GM06990 (cell line): Measurements from ENCODE around the gene ANKRD13B.
A peak's percentile ranks its signal among the peaks of the same experiment; 100 is the strongest.

Experiments
- DNase-seq: peaks from one replicate; pipeline ENCODE4 v3.0.0-alpha.2; 2011; ENCODE audit not compliant: insufficient read length; ENCODE audit errors: extremely low read depth
- H3K27me3 ChIP-seq: replicated peaks from 2 replicates; pipeline ENCODE4 v1.6.0; 2011; ENCODE audit warnings: low read length; ENCODE audit not compliant: control insufficient read depth, insufficient read depth
- H3K36me3 ChIP-seq: 2 replicates; pipeline ENCODE4 v1.5.1; 2011; ENCODE audit warnings: low read length; ENCODE audit not compliant: control insufficient read depth, insufficient read depth
- H3K4me3 ChIP-seq: replicated peaks from 2 replicates; pipeline ENCODE4 v1.5.1; 2011; ENCODE audit warnings: low read depth, mild to moderate bottlenecking, control low read depth, low read length
- CTCF ChIP-seq: IDR thresholded peaks from 2 replicates; pipeline ENCODE4 v1.5.1; 2011; ENCODE audit warnings: low read length, control low read depth, mild to moderate bottlenecking, inconsistent platforms; ENCODE audit not compliant: insufficient read depth, poor library complexity, severe bottlenecking

ANKRD13B gene

GRCh38 chr17:29567304-29567553, 25.7 kb upstream of the ANKRD13B start:
- H3K36me3 ChIP-seq: peaks cover 3% of the 10 kb centered on the region
- H3K4me3 ChIP-seq: peak overlapping the region; percentile 72
- TF ChIP-seq CTCF: no peak
- no peak for DNase-seq
- no peaks in the 10 kb centered on the region for H3K27me3 ChIP-seq

- peak overlapping the region; percentile 72 for H3K4me3 ChIP-seq
- H3K27me3 ChIP-seq: no peaks in the 10 kb centered on the region
- peak; percentile 68 for TF ChIP-seq CTCF
- H3K36me3 ChIP-seq: peaks cover 2% of the 10 kb centered on the region
- DNase-seq: peak; percentile 88
Observed at GRCh38 chr17:29567554-29568330, 25.2 kb upstream of the ANKRD13B start.

GRCh38 chr17:29568331-29569244, 24.3 kb upstream of the ANKRD13B start, which contains the start of gene TP53I13:
Gene TP53I13, plus strand, starts transcription at chr17:29568701. Its CDS starts 58 bp downstream, at chr17:29568759.
- no peak for TF ChIP-seq CTCF
- Histone ChIP-seq H3K4me3 (peak within 1 kb of the TSS; percentile 79), H3K27me3 (no peaks in the 10 kb centered on the region), H3K36me3 (peaks cover 5% of the 10 kb centered on the region)
- DNase-seq: peak; percentile 90

- peaks cover 7% of the 10 kb centered on the region for H3K36me3 ChIP-seq
- no peaks in the 10 kb centered on the region for H3K27me3 ChIP-seq
- peak overlapping the region; percentile 79 for H3K4me3 ChIP-seq
- no peak for DNase-seq
- no peak for TF ChIP-seq CTCF
Observed at GRCh38 chr17:29569245-29569950, 23.5 kb upstream of the ANKRD13B start.

- no peak for TF ChIP-seq CTCF
Observed at GRCh38 chr17:29570521-29570920, 22.4 kb upstream of the ANKRD13B start.

More at GRCh38 chr17:29570521-29570920, 22.4 kb upstream of the ANKRD13B start:
- Histone ChIP-seq H3K4me3 (no peak overlapping the region), H3K27me3 (no peaks in the 10 kb centered on the region), H3K36me3 (peaks cover 18% of the 10 kb centered on the region)
- no peak for DNase-seq
